A549 (cell line): ENCODE data around the gene LGR6. TPM values are rescaled to one million over a fixed set of nuclear protein-coding genes. Genes with fewer than 3 reads are reported as not detected.

ENCODE experiments used
- ATAC-seq, 2 experiments: fragments of 200-7000 bp in 1 of 2; fragments of >200 bp in 1 of 2; cut with Nextera tagmentation in 1 of 2; cut with Tn5 transposase in 1 of 2; 3 replicates each; pipeline versions ENCODE4 v1.8.0 to v1.9.1; 2018 to 2020; ENCODE audit warnings: mild to moderate bottlenecking in 1 of 2, moderate library complexity in 1 of 2
- CTCF ChIA-PET: fragments of 300-600 bp; sonication (Branson Sonifier 250); formaldehyde crosslinking; extraction: SDS; loops from one replicate; lab custom pipeline; 2021; ENCODE audit warnings: antibody characterized with exemption, inconsistent platforms; lab: Yijun Ruan, JAX
- POLR2A ChIA-PET: fragments of 350-600 bp; formaldehyde crosslinking; extraction: SDS; loops from one replicate; lab custom pipeline; 2021; ENCODE audit warnings: antibody characterized with exemption, inconsistent platforms; lab: Yijun Ruan, JAX
- DNase-seq, 2 experiments: peaks; one replicate each; pipeline versions ENCODE4 v3.0.0 to v3.0.0-alpha.2; 2011 to 2016; ENCODE audit warnings: low read depth in 1 of 2, low spot score in 1 of 2
- FAIRE-seq: peaks from 2 replicates; lab custom pipeline; 2011; peaks lifted over from hg19 to GRCh38; lab: Jason Lieb, UNC
- H3K27ac ChIP-seq, 2 experiments: fragments of >200 bp; sonication (Bioruptor Twin); formaldehyde crosslinking; 3 replicates each; pipeline ENCODE4 v1.5.1; 2016 to 2017
- H3K4me1 ChIP-seq: fragments of >200 bp; sonication (Bioruptor Twin); formaldehyde crosslinking; 3 replicates; pipeline ENCODE4 v1.6.1; 2016
- H3K4me2 ChIP-seq: fragments of >200 bp; sonication (Bioruptor Twin); formaldehyde crosslinking; 3 replicates; pipeline ENCODE4 v1.6.1; 2016
- H3K4me3 ChIP-seq: fragments of >200 bp; sonication (Bioruptor Twin); formaldehyde crosslinking; 3 replicates; pipeline ENCODE4 v1.5.1; 2016
- H3K9me3 ChIP-seq: fragments of >200 bp; sonication (Bioruptor Twin); formaldehyde crosslinking; 3 replicates; pipeline ENCODE4 v1.6.1; 2016
- CBX8 ChIP-seq: fragments of 200-600 bp; sonication (generic); IDR thresholded peaks from 2 replicates; pipeline ENCODE4 v1.6.1; 2016
- CEBPB ChIP-seq, 2 experiments: fragments of >200 bp in 1 of 2; sonication (Bioruptor Twin) in 1 of 2; formaldehyde crosslinking in 1 of 2; IDR thresholded peaks; 2 replicates each; pipeline ENCODE4 v1.6.1; 2012 to 2016
- CTCF ChIP-seq: fragments of >200 bp; sonication (Bioruptor Twin); formaldehyde crosslinking; IDR thresholded peaks from 3 replicates; pipeline ENCODE4 v1.5.1; 2016
- E2F6 ChIP-seq: IDR thresholded peaks from 2 replicates; pipeline ENCODE4 v1.6.1; 2012; ENCODE audit warnings: low read depth, borderline replicate concordance
- EHF ChIP-seq: fragments of 250-450 bp; sonication (Bioruptor Pico); IDR thresholded peaks from 2 replicates; pipeline ENCODE4 v1.5.0; 2020; ENCODE audit warnings: mild to moderate bottlenecking
- EP300 ChIP-seq, 2 experiments: fragments of >200 bp; sonication (Bioruptor Twin); formaldehyde crosslinking; IDR thresholded peaks; 2 replicates in 1 of 2; 3 replicates in 1 of 2; pipeline ENCODE4 v1.6.1; 2016 to 2017
- HOXB13 ChIP-seq: fragments of 250-450 bp; sonication (Bioruptor Pico); IDR thresholded peaks from 2 replicates; pipeline ENCODE4 v1.5.0; 2020; ENCODE audit warnings: low read depth, mild to moderate bottlenecking, moderate library complexity
- JUN ChIP-seq, 2 experiments: fragments of >200 bp; sonication (Bioruptor Twin); formaldehyde crosslinking; IDR thresholded peaks; 2 replicates in 1 of 2; 3 replicates in 1 of 2; pipeline ENCODE4 v1.6.1; 2016 to 2017
- JUNB ChIP-seq: fragments of >200 bp; sonication (Bioruptor Twin); formaldehyde crosslinking; IDR thresholded peaks from 2 replicates; pipeline ENCODE4 v1.6.1; 2016
- MAX ChIP-seq: IDR thresholded peaks from 2 replicates; pipeline ENCODE4 v1.6.1; 2012
- MAZ ChIP-seq: fragments of 150-350 bp; IDR thresholded peaks from 2 replicates; pipeline ENCODE4 v1.6.1; 2014; ENCODE audit warnings: antibody characterized with exemption, low read depth, low read length, borderline replicate concordance
- PBX3 ChIP-seq: IDR thresholded peaks from 2 replicates; pipeline ENCODE4 v1.6.1; 2012
- RARB ChIP-seq: fragments of 250-450 bp; sonication (Bioruptor Pico); IDR thresholded peaks from 2 replicates; pipeline ENCODE4 v1.8.0; 2021; ENCODE audit warnings: mild to moderate bottlenecking, moderate library complexity
- SREBF2 ChIP-seq: fragments of 450-650 bp; IDR thresholded peaks from 2 replicates; pipeline ENCODE4 v1.6.1; 2014; ENCODE audit warnings: mild to moderate bottlenecking, moderate library complexity
- ZFP36 ChIP-seq: fragments of 450-650 bp; IDR thresholded peaks from 2 replicates; pipeline ENCODE4 v1.6.1; 2014; ENCODE audit warnings: borderline replicate concordance; ENCODE audit not compliant: partially characterized antibody
- WGBS: methylation state at CpG from one replicate; pipeline ENCODE4 v1.1.6; 2017; ENCODE audit errors: missing lambda C conversion rate; 5-methylcytosine and 5-hydroxymethylcytosine counted together
- polyA plus RNA-seq, 4 experiments: library from polyadenylated mRNA; depleted of rRNA in 3 of 4; stranded (reverse); fragments of >200 nt; fragmentation: RNase III in 1 of 4; extraction: RNeasy Plus Mini Kit Qiagen cat#74134 plus additional on column Dnase treatment in 1 of 4; gene quantifications; 2 replicates in 3 of 4; 3 replicates in 1 of 4; pipeline ENCODE4 v1.2.3, GENCODE V29; 2011 to 2017

The LGR6 gene
- polyA plus RNA-seq, 2 of the 4 experiments (the other 2 are of a cell fraction): 0.84 to 1.1 TPM

- ChIA-PET CTCF (interaction anchor here (0.9 to 2.1 kb wide), 7 partner anchors 13 to 155 kb away, joined by 3 to 10 read pairs (median 4); partner anchors contain the start of gene LGR6), POLR2A (no interaction called here)
- FAIRE-seq (no peak), ATAC-seq (no peak; a peak in 2 of 6 replicates), DNase-seq (no peak)
- Histone ChIP-seq H3K4me3 (no peak within 1 kb of the TSS), H3K27ac (peak within 1 kb of the TSS in 1 of 2 experiments; percentile 19; a peak in 1 of 6 replicates), H3K4me2 (no peak within 1 kb of the TSS), H3K4me1 (peaks cover 16% of the 10 kb centered on the region), H3K9me3 (no peaks in the 10 kb centered on the region)
- no peak for TF ChIP-seq RARB
- no peak for TF ChIP-seq JUNB
- TF ChIP-seq EP300 (IDR thresholded peaks at IDR 0.05): no peak
- no peak for TF ChIP-seq HOXB13 (CRISPR knock-in tag)
- TF ChIP-seq MAZ: no peak
- no peak for TF ChIP-seq EHF (CRISPR knock-in tag)
- no peak for TF ChIP-seq CEBPB (IDR thresholded peaks at IDR 0.05)
- TF ChIP-seq SREBF2: no peak
- TF ChIP-seq PBX3: no peak
- 76% methylated on average over 13 of the region's 17 CpGs for WGBS
Observed at GRCh38 chr1:202160377-202160940, 33.1 kb upstream of the LGR6 start, which contains the start of gene PTPN7. Gene PTPN7, minus strand, starts transcription at chr1:202160602. Its CDS starts 1,200 bp downstream, at chr1:202159402.

GRCh38 chr1:202161151-202162046, 32.2 kb upstream of the LGR6 start:
- DNase-seq (no peak), ATAC-seq (no peak; a peak in 1 of 6 replicates), FAIRE-seq (no peak)
- H3K4me2 ChIP-seq: no peak overlapping the region
- H3K27ac ChIP-seq: peak overlapping the region in 1 of 2 experiments; percentile 32; a peak in 2 of 6 replicates
- ChIA-PET POLR2A (no interaction called here), CTCF (interaction anchor here (1.6 to 2.1 kb wide), 5 partner anchors 8 to 29 kb away, joined by 4 to 10 read pairs (median 6); no protein-coding TSS in a partner anchor)
- 80% methylated on average over 21 of the region's 22 CpGs for WGBS
- H3K4me3 ChIP-seq: no peak overlapping the region
- H3K9me3 ChIP-seq: no peaks in the 10 kb centered on the region
- no peak for TF ChIP-seq E2F6
- TF ChIP-seq ZFP36: no peak
- no peak for TF ChIP-seq CTCF
- H3K4me1 ChIP-seq: peaks cover 13% of the 10 kb centered on the region; the same call in 2 of the 3 replicates

- Histone ChIP-seq H3K27ac (peak overlapping the region in 1 of 2 experiments; percentile 32; a peak in 1 of 6 replicates), H3K9me3 (no peaks in the 10 kb centered on the region), H3K4me2 (no peak overlapping the region), H3K4me3 (no peak overlapping the region), H3K4me1 (peaks cover 13% of the 10 kb centered on the region; the same call in 2 of the 3 replicates)
- no peak for FAIRE-seq
- no peak for ATAC-seq
- CTCF ChIA-PET: interaction anchor here (0.7 to 2.1 kb wide), 4 partner anchors 9 to 28 kb away, joined by 3 to 7 read pairs (median 5); no protein-coding TSS in a partner anchor
- DNase-seq: no peak
- TF ChIP-seq MAX: no peak
- TF ChIP-seq JUN (IDR thresholded peaks at IDR 0.05): no peak
- no peak for TF ChIP-seq CBX8
- 93% methylated on average over 4 of the region's 4 CpGs for WGBS
- POLR2A ChIA-PET: no interaction called here
Observed at GRCh38 chr1:202162047-202162417, 31.6 kb upstream of the LGR6 start.
